Measurements from ENCODE around the gene GFPT2.
A peak's percentile ranks its signal among the peaks of the same experiment; 100 is the strongest.

The GFPT2 gene

DNA sequence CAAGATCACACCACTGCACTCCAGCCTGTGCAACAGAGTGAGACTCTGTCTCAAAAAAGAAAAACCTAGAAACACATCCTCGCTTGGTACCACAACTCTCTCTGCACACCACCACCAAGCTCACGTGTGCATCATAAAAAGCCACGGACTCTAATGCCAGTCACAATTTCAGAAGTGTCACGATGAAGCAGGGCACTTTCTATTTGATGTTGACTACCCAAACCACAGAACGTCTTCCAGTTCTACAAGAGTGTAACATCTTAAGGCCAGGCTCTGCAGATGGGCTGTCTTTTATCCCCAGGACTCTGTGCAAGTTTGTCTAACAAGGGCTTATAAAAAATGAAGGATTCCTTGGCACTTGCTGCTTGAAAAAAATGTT, 22.9 kb downstream of the GFPT2 start:
- TF ChIP-seq, protein P1, sequence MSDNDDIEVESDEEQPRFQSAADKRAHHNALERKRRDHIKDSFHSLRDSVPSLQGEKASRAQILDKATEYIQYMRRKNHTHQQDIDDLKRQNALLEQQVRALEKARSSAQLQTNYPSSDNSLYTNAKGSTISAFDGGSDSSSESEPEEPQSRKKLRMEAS (IDR thresholded peaks at IDR 0.05; ENCODE audit: low read depth, low read length): no peak
- TF ChIP-seq MYC (IDR thresholded peaks at IDR 0.05; ENCODE audit: low read depth, low read length): no peak
- no peak for TF ChIP-seq POLR2A (IDR thresholded peaks at IDR 0.05; ENCODE audit: extremely low read depth, insufficient read length)
- TF ChIP-seq, protein P2, sequence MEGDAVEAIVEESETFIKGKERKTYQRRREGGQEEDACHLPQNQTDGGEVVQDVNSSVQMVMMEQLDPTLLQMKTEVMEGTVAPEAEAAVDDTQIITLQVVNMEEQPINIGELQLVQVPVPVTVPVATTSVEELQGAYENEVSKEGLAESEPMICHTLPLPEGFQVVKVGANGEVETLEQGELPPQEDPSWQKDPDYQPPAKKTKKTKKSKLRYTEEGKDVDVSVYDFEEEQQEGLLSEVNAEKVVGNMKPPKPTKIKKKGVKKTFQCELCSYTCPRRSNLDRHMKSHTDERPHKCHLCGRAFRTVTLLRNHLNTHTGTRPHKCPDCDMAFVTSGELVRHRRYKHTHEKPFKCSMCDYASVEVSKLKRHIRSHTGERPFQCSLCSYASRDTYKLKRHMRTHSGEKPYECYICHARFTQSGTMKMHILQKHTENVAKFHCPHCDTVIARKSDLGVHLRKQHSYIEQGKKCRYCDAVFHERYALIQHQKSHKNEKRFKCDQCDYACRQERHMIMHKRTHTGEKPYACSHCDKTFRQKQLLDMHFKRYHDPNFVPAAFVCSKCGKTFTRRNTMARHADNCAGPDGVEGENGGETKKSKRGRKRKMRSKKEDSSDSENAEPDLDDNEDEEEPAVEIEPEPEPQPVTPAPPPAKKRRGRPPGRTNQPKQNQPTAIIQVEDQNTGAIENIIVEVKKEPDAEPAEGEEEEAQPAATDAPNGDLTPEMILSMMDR (IDR thresholded peaks at IDR 0.05; ENCODE audit: low read depth, low read length): no peak
- H3K4me3 ChIP-seq (ENCODE audit: low read depth, low read length): no peak overlapping the region
- no peak for DNase-seq (ENCODE audit: low read depth)

DNA sequence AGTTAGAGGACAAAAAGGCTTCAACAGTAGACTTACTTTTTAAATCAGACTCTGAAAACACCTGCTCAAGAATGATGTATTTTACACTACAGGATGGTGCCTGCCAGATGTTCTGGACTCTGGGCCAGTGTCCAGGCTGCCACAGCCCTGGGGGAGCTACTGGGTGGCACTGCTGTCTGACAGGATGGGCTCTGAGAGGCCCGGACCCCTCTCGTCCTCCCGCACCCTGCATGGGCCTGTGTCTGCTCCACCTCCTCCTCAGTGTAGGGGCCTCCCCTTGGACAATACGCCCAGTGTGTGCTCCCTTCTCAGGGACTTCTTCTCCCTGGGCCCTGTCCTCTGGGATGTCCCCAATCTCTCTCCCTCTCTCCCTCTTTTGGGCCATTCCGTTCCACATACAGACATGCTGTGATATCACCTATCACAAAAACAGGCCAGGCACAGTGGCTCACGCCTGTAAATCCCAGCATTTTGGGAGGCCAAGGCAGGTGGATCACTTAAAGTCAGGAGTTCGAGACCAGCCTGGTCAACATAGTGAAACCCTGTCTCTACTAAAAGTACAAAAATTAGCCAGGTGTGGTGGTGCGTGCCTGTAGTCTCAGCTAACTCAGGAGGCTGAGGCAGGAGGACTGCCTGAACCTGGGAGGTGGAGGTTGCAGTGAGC, 23.4 kb downstream of the GFPT2 start:
- TF ChIP-seq POLR2A (IDR thresholded peaks at IDR 0.05; ENCODE audit: extremely low read depth, insufficient read length) (no peak), MYC (IDR thresholded peaks at IDR 0.05; ENCODE audit: low read depth, low read length) (no peak)
- TF ChIP-seq, protein P1 (IDR thresholded peaks at IDR 0.05; ENCODE audit: low read depth, low read length): no peak
- TF ChIP-seq, protein P2 (IDR thresholded peaks at IDR 0.05; ENCODE audit: low read depth, low read length): no peak
- no peak overlapping the region for H3K4me3 ChIP-seq (ENCODE audit: low read depth, low read length)
- no peak for DNase-seq (ENCODE audit: low read depth)

DNA sequence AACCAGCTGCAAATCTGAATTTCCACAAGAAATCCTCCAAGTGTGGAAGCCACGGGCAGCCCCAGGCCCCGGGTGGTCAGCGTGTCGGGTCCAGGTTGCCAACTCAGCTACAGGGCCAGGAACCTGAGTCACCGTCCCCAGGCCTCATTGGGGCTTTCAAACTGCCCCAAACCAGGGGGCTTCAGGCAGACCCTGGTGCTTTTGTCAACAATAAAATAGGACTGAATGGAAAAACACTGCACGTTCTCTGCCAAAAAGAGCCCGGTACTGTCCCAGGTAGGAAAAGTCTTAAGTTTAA, 24.0 kb downstream of the GFPT2 start:
- no peak overlapping the region for H3K4me3 ChIP-seq (ENCODE audit: low read depth, low read length)
- TF ChIP-seq, protein P2 (IDR thresholded peaks at IDR 0.05; ENCODE audit: low read depth, low read length): no peak
- TF ChIP-seq, protein P1 (IDR thresholded peaks at IDR 0.05; ENCODE audit: low read depth, low read length): no peak
- TF ChIP-seq MYC (IDR thresholded peaks at IDR 0.05; ENCODE audit: low read depth, low read length) (no peak), POLR2A (IDR thresholded peaks at IDR 0.05; ENCODE audit: extremely low read depth, insufficient read length) (no peak)
- no peak for DNase-seq (ENCODE audit: low read depth)

DNA sequence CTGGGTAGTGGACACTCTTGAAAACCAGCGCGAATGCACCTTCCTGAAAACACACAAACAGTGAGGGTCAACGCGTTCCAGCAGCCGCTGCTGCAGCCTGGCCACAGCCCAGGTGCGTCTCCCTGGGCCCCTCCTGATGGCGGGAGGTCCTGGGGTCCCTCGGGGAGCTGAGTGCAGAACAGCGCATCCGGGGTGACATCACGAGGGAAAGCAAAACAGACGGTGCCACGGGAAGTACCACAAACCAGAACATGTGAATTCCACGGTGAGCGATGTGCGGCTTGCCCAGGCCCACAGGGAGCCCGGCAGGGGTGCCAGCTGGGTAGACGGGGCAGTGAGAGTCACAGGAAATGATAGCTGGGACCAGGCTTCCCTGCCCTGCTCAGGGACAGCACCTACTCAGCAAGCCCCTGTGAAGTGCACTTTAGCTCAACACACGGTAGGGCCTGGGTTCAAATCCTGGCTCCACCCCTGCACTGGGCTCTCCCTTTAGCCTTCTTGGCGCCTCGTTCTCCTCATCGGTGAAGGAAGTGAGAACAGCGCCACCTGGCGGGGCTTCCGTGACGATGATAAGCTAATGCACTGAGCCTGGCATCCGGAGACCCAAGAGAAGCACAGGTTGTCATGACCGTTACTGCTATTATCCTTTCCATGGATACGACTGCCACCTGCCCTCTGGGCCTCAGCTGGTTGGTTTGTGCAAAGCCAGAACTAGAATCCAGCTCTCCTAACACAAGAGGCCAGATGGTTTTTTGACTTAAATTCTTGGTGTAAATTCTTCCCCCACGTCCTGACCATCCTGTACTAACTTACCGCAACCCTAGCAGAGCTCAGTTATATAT, 24.6 kb downstream of the GFPT2 start:
- TF ChIP-seq, protein P1 (IDR thresholded peaks at IDR 0.05; ENCODE audit: low read depth, low read length): peak; percentile 22; the same call in 1 of the 2 replicates
- TF ChIP-seq, protein P2 (IDR thresholded peaks at IDR 0.05; ENCODE audit: low read depth, low read length): peak; percentile 78
- TF ChIP-seq MYC (IDR thresholded peaks at IDR 0.05; ENCODE audit: low read depth, low read length) (no peak), POLR2A (IDR thresholded peaks at IDR 0.05; ENCODE audit: extremely low read depth, insufficient read length) (no peak)
- DNase-seq (ENCODE audit: low read depth): peak; percentile 83
- H3K4me3 ChIP-seq (ENCODE audit: low read depth, low read length): no peak overlapping the region

DNA sequence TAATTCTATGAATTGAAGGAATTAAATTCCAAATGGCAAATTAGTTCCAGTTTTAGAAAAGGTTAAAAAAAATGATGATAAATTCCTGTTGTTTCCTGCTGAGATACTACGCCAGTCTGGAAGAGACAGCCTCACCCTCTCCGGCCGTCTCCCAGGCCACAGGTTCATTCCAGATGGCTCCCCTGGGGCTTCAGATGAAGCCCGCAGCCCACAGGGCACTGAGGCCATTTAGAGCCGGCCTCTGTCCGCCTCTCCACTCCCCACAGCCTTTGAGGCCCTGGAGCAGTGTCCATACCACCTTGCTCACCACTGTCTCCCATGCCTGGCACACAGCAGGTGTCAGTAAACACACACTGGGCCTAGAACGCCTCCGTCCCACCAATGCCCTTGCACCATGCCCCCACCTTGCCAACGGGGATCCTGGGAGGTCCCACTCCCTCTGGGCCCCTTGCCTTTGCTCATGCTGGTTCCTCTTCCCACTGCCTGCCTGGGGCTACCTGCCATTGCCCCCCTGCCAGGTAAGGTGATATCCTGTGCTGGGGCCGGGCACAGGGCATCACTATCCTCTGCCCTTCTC, 26.1 kb downstream of the GFPT2 start:
- TF ChIP-seq, protein P2 (IDR thresholded peaks at IDR 0.05; ENCODE audit: low read depth, low read length): no peak
- TF ChIP-seq, protein P1 (IDR thresholded peaks at IDR 0.05; ENCODE audit: low read depth, low read length): no peak
- TF ChIP-seq MYC (IDR thresholded peaks at IDR 0.05; ENCODE audit: low read depth, low read length) (no peak), POLR2A (IDR thresholded peaks at IDR 0.05; ENCODE audit: extremely low read depth, insufficient read length) (no peak)
- H3K4me3 ChIP-seq (ENCODE audit: low read depth, low read length): no peak overlapping the region
- DNase-seq (ENCODE audit: low read depth): no peak
